Duodenal mucosa (tissue), 2 donors: ENCODE data around the gene OBSL1.

Source experiments
- H3K27ac ChIP-seq: one replicate; pipeline ENCODE4 v1.7.0; 2013; ENCODE audit warnings: low read depth, low read length
- H3K27me3 ChIP-seq, 2 donors: one replicate each; pipeline ENCODE4 v1.7.0; 2013; ENCODE audit warnings: low read length in 2 of 2, control low read depth in 1 of 2; ENCODE audit not compliant: insufficient read depth in 2 of 2, control insufficient read depth in 1 of 2
- H3K36me3 ChIP-seq, 2 donors: one replicate each; pipeline ENCODE4 v1.7.0; 2013; ENCODE audit warnings: low read length in 2 of 2, control low read depth in 1 of 2; ENCODE audit not compliant: insufficient read depth in 2 of 2, control insufficient read depth in 1 of 2
- H3K4me1 ChIP-seq, 2 donors: one replicate each; pipeline ENCODE4 v1.7.0; 2013; ENCODE audit warnings: low read length in 2 of 2, control low read depth in 1 of 2; ENCODE audit not compliant: insufficient read depth in 2 of 2, control insufficient read depth in 1 of 2
- H3K4me3 ChIP-seq, 2 donors: one replicate each; pipeline ENCODE4 v1.7.0; 2013; ENCODE audit warnings: low read length in 2 of 2, low read depth in 1 of 2
- H3K9ac ChIP-seq, 2 donors: one replicate each; pipeline ENCODE4 v1.7.0; 2013; ENCODE audit warnings: low read length in 2 of 2, low read depth in 1 of 2
- H3K9me3 ChIP-seq, 2 donors: one replicate each; pipeline ENCODE4 v1.7.0; 2013; ENCODE audit warnings: low read length in 2 of 2, control low read depth in 1 of 2; ENCODE audit not compliant: control insufficient read depth in 1 of 2

The OBSL1 gene

DNA sequence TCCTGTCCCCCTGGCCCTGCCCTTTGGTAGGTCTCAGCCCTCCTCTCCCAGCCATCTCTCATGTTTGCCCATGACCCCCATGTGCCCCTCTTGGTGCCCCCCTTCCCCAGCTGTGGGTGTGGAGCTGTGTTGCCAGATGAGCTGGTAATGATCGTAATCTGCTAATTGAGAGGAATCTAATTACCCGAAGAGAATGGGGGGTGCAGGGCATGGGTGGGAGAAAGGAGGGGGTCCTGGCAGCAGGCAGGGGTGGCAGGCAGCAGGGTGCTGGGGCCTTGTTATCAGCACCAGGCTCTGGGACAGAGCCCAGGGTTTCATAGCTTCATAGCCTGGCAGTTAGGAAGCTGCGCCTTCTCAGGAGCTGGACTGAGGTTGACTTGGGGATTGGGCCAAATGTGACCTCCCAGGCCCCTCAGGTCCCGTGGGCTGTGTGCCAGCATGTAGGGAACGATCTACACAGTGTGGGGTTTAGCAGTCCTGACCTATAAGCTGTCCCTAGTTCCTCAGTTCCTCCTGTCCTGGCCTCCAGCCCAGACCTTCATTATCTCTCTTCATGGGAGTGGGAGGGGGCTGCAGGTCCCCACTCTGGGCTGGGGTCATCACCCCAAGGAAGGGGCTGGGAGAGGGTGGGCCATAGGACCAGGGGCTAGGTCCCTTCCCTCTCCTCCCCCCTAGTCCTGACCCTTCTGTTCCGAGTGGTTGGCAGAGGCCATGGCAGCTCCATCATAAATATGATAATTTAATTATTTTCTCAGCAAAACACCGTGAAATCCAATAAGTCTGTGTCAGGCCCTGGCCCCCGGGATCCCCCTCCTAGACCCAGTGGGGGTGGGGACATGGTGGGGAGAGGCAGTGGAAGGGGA, 63.5 kb downstream of the OBSL1 start:
- Histone ChIP-seq H3K27me3 (peaks cover 16 to 26% of the 10 kb centered on the region in 2 donors), H3K27ac (no peak overlapping the region), H3K9ac (no peak overlapping the region), H3K4me1 (peaks cover 5 to 10% of the 10 kb centered on the region in 2 donors), H3K36me3 (peaks cover 10 to 40% of the 10 kb centered on the region in 2 donors), H3K9me3 (no peaks in the 10 kb centered on the region), H3K4me3 (no peak overlapping the region)

DNA sequence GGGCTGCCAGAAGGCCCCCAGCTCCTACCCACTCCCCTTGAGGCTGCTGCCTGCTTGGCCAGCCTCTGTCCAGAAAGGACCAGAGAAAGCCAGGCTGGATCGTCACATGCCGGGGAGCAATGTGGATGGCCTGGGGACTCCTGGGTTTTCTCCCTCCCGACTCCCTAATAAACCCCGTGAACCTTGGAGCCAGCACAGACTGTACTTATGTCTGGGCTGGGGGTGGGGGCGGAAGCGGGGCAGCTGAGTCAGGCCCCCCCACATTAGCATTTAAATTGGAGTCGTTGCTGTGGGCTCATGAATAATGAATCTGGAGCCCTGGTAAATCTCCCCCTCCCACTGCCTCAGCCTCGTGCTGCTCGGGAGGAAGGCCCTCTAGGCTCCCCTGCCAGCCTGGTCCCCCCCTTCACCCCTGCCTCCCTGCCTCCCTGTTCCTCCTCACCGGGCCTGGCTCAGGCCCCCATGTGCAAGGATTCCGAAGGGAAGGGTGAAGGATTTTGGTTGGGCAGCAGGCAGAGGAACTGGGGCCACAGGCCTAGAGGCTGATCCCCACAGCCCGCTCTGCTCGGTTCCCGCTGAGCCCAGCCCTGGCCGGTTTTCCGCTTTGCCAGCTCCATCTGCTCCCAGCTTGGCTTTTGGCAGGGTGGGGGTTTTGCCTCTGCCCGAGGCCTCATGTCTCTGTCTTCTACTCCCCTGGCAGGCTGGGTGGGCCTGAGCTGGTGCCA, 64.4 kb downstream of the OBSL1 start:
- H3K36me3 ChIP-seq = peaks cover 10 to 46% of the 10 kb centered on the region in 2 donors
- no peak overlapping the region for H3K27ac ChIP-seq
- no peaks in the 10 kb centered on the region for H3K9me3 ChIP-seq
- peaks cover 5 to 10% of the 10 kb centered on the region in 2 donors for H3K4me1 ChIP-seq
- H3K27me3 ChIP-seq = peaks cover 8 to 17% of the 10 kb centered on the region in 2 donors
- H3K4me3 ChIP-seq = no peak overlapping the region
- H3K9ac ChIP-seq = no peak overlapping the region

DNA sequence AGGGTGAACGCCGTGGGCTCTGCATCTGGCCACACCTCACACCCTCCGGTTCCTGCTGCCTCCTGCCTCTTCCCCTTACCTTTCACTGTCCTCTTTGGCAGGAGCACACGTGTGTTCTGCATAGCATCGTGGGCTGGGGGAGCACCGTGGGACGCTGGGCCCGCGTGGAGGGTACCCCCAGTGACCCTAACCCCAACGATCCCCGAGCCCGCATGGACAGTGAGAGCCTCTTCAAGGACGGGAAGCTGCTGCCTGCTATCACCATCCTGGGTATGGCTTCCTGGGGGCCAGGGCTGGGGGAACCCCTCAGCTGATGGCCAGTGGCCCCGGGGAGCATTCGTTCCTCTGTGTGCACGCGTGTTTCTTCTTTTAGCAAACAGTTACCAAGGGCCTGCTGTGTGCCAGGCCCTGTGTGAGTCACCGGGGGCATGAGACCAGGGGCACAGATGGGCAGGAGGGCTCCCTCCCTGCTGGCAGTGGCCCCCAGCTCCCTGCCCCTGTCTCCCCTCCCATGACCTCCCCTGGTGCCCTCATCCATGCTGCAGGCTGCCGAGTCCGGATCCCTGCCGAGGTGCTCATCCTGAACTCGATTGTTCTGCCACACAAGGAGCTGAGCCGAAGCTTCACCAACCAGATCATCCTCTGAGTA, 65.1 kb downstream of the OBSL1 start:
- H3K27me3 ChIP-seq = peaks cover 4 to 12% of the 10 kb centered on the region in 2 donors
- peaks cover 12 to 46% of the 10 kb centered on the region in 2 donors for H3K36me3 ChIP-seq
- no peak overlapping the region for H3K27ac ChIP-seq
- no peak overlapping the region for H3K4me3 ChIP-seq
- no peaks in the 10 kb centered on the region for H3K9me3 ChIP-seq
- peaks cover 5 to 10% of the 10 kb centered on the region in 2 donors for H3K4me1 ChIP-seq
- no peak overlapping the region for H3K9ac ChIP-seq

DNA sequence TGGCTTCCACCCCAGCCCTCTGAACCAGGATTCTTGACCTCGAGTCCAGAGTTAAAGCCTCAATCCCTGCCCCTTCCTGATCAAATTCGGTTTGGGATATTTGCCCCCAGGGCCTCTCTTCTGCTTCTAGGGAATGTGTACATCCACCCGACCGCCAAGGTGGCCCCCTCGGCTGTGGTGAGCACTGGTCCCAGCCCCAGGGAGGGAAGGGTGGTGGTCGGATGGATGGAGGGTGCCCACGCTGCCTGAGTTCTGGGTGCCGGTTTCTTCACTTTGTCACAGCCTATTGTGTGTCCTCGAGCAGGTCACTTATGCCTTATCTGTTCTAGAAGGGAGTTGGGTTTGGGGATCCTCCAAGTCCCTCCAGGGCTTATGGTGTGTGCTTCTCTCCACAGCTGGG, 65.8 kb downstream of the OBSL1 start:
- peaks cover 5 to 10% of the 10 kb centered on the region in 2 donors for H3K4me1 ChIP-seq
- no peak overlapping the region for H3K9ac ChIP-seq
- no peak overlapping the region for H3K27ac ChIP-seq
- peaks cover 12 to 46% of the 10 kb centered on the region in 2 donors for H3K36me3 ChIP-seq
- H3K27me3 ChIP-seq = peaks cover 4 to 6% of the 10 kb centered on the region in 2 donors
- no peak overlapping the region for H3K4me3 ChIP-seq
- no peaks in the 10 kb centered on the region for H3K9me3 ChIP-seq

DNA sequence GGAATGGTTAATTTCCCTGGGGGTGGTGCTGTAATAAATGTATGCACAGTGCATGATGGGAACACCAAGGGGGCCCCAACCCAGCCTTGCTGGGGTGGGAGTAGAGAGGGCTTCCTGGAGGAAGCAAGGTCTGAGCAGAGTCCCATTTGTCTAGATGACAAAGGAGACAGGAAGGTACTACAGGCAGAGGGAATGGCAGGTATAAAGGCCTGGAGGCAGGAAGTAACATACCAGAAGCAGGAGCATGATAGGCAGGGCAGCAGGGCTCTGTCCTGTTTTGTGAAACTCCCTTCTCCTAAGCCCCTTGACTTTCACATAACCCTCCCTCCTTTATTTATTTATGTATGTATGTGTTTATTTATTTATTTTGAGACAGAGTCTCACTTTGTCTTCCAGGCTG, 68.7 kb downstream of the OBSL1 start:
- no peak overlapping the region for H3K27ac ChIP-seq
- peaks cover 0 to 2% of the 10 kb centered on the region in 2 donors for H3K27me3 ChIP-seq
- H3K36me3 ChIP-seq = peaks cover 12 to 46% of the 10 kb centered on the region in 2 donors
- H3K9me3 ChIP-seq = no peaks in the 10 kb centered on the region
- H3K4me1 ChIP-seq = peaks cover 15 to 17% of the 10 kb centered on the region in 2 donors
- H3K9ac ChIP-seq = no peak overlapping the region
- H3K4me3 ChIP-seq = no peak overlapping the region

DNA sequence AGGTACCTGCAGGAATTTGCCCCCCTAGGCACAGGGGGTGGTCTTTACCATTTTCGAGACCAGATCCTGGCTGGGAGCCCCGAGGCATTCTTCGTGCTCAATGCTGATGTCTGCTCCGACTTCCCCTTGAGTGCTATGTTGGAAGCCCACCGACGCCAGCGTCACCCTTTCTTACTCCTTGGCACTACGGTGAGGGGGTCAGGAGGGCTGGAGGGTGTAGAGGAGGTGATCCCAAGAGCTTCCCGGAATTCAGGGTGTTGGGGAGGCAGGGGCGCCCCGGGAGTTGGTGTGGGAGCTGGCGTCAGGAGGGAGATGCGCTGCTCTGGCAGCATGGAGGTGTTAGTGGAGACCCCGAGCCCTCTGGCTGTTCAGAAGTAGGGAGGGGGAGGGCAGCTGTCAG, 69.5 kb downstream of the OBSL1 start:
- H3K4me3 ChIP-seq = no peak overlapping the region
- peaks cover 6 to 10% of the 10 kb centered on the region in 2 donors for H3K27me3 ChIP-seq
- H3K4me1 ChIP-seq = peaks cover 23 to 25% of the 10 kb centered on the region in 2 donors
- H3K9ac ChIP-seq = no peak overlapping the region
- no peaks in the 10 kb centered on the region for H3K9me3 ChIP-seq
- peaks cover 12 to 43% of the 10 kb centered on the region in 2 donors for H3K36me3 ChIP-seq
- no peak overlapping the region for H3K27ac ChIP-seq
